ENCODE data around the gene SASH3.

DNA sequence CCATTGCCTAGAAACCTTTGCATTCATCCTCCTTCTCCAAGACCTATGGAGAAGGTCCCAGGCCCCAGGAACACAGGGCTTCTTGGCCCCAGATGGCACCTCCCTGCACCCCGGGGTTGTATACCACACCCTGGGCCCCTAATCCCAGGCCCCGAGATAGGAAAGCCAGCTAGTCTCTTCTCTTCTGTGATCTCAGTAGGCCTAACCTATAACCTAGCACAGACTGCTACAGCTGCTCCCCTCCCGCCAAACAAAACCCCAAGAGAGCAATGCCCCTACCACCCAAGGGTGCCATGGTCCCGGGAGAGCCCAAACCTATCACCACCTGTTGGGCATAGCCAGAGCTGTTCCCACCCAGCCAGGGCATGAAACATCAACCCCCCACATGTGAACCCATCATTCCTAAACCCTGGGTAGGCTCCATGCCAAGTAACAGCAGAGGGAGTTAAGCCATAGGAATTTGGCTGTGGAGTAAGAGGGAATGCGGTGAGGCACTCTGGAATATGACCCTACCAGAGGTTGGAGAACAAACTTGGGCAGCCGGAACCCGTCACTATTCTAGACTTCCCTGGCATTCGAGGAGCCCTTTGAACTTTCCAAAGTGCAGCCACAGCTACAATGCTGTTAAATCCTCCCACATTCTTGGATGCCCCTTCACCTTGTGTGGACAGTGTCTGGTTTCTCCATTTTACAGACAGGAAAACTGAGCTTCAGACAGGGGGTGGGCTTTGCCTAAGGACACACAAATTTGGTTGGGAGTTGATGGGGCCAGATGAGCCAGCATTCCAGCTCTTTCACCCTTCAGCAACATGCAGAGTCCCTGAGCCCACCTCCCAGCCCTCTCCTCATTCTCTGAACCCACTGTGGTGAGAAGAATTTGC lies 10.9 kb upstream of the SASH3 start:
- TF ChIP-seq POLR2A (IDR thresholded peaks at IDR 0.05; ENCODE audit: low read length) (no peak), GATA1 (IDR thresholded peaks at IDR 0.05; ENCODE audit: low read depth, low read length) (no peak)
